HG03439 (cell line): ENCODE data around the gene SLC23A2.

Experiments
- ATAC-seq: cut with Tn5 transposase; IDR thresholded peaks from one replicate; pipeline ENCODE4 v1.9.1; 2021; ENCODE audit warnings: mild to moderate bottlenecking, moderate library complexity; ENCODE audit not compliant: unreplicated experiment

SLC23A2 gene

DNA sequence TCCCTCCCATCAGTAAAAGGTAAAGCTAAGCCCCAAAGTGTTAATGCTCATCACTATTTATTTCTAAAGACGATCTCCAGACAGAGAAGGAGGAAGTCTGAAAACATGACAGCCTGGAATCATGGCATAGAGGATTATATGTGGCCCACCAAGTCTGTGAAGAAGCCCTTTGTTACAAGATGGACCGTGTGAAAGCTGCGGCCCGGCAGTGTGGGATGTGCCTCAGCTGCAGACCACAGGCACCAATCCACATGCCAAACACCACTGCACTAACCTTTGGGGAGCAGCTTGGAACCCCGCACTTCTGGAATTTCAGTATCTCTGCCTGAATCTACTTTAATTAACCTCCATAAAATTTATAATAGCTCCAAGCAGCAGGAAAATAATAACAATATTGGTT lies 90.4 kb downstream of the SLC23A2 start:
- ATAC-seq, result no peak

DNA sequence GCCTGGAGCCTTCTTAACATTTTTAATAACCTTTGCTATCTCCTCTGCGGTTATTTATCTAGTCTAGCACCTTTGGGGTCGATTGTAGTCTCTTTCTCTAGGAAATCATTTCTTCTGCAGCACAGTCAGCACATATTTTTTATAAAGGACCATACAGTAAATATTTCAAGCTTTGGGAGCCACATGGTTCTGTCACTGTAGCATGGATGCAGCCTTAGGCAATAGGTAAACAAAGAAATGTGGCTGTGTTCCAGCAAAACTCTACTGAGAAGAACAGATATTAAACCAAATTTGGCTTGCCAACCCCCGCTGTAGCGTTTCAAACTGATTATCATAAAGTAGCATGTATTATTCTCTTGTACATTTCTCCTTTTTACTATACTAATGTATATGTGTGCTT lies 95.7 kb downstream of the SLC23A2 start:
- no peak for ATAC-seq

DNA sequence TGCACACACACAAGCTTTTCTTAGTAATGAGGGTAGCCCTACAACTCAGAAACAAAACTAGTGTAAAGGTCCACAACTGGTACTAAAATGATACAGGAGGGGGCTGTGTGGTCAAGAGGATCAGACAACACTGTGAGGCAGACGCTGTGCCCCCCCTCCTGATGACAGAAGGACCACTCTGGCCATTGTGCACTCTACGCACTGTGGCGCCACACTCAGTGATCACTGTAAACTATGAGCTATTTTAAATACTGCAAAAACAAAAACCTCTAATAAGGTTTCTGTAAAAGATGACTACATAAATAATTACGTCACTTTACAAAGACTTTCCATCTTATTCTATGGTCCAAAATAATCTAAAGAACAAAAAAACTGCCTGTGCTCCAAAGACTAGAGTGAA lies 96.1 kb downstream of the SLC23A2 start:
- no peak for ATAC-seq

- ATAC-seq, result no peak
These were observed 97.0 kb downstream of the SLC23A2 start for GRCh38 chr20:4904127-4904860.

- no peak for ATAC-seq
These were observed 98.5 kb downstream of the SLC23A2 start for GRCh38 chr20:4902788-4903187.

GRCh38 chr20:4901031-4901818 lies 100.1 kb downstream of the SLC23A2 start:
- ATAC-seq, result no peak

DNA sequence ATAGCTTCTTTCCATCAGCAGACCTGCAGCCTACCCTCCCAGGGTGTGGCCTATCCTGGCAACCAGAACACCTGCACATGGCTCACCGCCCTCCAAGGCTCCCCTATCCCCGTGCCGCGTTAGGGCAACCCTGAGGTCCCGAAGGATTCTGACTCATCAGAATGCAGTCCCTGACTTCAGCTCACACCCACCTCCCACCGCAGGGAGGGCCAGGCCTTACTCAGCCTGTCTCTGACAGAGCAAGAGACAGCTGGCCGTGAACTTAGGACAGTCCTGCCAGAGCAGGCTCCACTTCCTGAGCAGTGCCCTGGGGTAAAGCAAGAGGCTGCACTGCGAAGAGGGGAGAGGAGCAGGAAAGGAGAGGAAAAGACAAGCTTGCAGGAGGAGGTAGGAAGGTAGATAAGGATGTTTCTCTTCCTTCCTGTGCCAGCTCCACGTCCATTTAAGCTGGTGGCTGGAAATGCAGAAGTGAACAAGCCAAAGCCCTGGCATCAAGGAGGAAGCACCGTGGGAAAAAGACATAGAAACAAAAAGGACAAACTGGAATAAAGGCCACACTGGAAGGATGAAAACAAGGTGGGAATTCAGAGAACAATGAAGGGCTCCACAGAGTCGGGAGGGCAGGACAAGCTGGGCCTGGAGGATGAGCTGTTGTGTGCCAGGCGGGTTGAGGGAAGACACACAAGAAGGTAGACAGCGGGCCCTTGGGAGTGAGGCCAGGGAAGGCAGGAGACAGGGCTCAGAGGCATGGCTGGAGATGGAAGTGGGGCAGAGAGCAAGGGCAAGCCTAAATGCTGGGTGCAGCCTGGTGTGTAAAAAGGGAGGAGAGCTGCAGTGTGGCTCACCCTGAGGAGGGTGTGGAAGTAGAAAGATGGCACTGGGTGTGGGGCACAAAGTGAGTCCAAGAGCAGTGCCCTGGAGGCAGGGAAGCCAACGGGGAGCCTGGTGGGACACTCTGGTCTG lies 102.7 kb downstream of the SLC23A2 start:
- ATAC-seq, result no peak

DNA sequence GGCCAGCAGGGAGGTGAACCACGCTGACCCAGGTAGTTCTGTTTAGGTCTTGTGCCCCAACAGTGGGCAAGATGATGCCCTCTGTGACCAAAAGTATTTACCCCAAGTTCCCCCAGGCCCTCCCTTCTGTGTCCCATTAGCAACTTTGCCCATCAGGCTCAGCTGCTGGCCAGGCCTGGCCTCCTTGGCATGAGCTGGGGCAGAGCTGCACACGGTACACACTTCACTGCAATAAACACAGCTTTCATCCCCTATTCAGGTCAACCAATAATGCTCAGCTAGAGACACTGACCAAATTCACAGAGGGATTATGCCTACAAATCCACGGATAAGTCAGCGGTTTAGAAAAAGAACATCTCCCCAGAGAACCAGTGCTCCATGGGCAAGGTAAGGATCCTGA lies 103.7 kb downstream of the SLC23A2 start:
- ATAC-seq, result no peak

DNA sequence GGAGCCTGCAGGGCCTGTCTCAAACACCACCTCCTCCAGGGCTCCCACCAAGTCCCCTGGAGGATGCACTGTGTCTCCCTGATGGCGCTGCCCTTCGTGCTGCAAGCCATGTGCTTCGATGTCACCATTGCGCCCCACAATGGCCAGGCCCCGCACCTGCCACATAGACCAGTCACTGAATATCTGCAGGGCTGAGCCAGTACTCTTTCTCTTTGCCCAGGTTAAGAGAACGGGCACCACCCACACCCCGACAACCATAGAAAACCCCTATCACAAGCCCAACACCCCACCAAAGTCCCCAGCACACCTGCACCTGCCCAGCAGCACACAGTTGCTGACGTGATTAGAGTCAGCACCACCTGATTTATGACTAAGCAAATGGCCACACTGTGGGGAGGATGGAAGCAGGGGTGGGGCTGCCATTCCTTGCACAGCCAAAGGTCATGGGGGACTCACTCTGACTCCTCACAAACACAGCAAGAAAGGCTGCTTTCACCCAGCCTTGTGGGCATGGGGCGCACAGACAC lies 104.3 kb downstream of the SLC23A2 start:
- no peak for ATAC-seq

GRCh38 chr20:4896119-4896702 lies 105.1 kb downstream of the SLC23A2 start:
- ATAC-seq, result no peak

- ATAC-seq, result no peak
These were observed 106.3 kb downstream of the SLC23A2 start for GRCh38 chr20:4894981-4895381.

- no peak for ATAC-seq
These were observed 106.9 kb downstream of the SLC23A2 start for GRCh38 chr20:4894409-4894808.

DNA sequence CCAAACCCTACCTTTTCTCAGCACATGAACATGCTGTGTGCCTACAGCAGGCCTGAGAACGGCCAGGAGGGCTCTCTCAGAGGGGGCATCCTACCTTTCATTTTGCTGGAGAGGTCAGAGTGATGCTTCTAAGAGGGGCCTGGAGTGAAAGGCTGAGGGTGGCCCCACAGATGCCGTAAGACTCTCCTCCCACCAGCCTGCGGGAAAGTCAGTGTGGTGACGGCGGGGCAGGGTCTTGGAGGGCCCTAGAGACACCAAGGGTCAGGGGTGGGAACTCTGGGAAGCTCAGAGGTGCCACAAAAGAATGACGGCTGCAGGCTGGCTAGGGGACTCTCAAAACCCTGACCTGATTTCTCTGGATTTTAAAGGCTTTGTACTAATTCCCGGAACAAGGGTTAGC lies 107.6 kb downstream of the SLC23A2 start:
- no peak for ATAC-seq

DNA sequence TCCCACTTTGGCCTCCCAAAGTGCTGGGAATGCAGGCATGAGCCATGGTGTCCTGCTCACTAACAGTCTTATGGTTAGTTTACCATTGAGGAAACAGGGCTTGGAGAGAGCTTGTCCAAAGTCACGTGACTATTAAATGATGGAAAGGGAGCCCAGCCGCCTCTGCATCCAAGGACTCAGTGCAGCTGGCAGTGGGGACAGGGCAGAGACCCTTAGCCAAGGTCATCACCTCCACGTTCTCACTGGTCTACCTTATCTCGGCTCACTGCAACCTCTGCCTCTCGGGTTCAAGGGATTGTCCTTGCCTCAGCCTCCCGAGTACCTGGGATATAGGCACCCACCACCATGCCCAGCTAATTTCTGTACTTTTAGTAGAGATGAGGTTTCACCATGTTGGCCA lies 109.3 kb downstream of the SLC23A2 start:
- ATAC-seq, result no peak

DNA sequence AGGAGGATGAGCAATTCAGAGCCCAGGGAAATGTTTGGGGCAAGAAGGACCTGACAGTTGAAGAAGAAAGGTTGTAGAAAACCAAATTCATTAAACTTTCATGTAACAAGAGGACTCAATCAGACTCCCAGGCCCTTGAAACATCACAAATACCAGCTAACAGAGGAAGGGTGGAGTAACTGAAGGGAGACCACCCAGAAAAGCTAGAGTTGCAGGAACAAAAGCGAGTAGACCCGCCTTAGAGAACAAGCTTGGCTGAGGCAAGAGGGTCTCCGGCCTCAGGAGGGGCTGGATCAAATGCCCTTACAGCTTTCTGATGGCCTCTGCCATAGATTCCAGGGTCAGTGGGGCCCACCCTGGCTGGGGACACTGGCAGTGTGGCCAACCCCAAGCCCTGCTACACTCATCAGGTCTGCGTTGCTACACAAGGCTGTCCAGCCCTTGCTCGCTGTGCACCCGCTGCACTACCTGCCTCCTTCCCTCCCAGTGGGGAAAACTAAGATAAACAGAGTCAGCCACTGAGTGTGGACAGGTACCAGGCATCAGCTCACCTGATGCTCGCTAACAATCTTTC lies 110.0 kb downstream of the SLC23A2 start:
- ATAC-seq, result no peak

DNA sequence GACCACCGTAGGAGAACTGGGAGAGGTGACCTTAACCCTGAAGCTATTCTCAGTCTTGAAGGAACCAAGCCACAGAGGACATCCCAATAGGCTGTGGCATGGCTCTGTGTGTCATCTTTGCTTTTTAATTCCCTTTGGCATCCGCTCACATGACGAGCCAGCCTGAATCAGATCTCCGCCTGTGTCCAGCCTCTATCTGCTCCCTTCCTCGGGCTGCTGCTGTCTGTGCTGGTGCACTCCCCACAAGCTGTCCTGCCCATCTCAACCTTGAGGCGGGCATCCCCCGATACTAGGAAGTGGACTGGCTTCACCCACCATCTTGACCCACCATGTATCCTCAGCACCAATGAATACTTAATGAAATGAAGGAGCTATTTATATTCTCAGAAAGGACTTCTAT lies 111.9 kb downstream of the SLC23A2 start:
- ATAC-seq, result no peak

DNA sequence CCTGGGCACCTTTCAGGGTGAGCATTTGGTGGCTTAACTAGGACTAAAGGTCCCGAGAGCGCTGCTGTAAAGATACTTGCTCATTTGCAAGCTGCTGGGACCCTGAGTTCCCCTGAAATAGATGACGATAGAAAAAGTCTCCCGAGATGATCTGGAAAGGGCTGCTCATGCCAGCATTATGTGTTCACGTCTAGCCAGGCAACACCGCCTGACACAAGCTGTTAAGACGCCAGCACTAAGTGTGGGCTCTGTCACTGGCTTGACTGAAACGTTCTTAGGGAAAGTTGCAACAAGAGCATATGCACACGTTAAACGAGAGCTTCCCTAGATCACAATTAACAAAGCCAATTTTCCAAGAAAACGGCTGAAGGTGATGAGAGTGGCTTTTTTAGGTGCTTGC lies 113.7 kb downstream of the SLC23A2 start:
- ATAC-seq, result no peak

- ATAC-seq, result no peak
These were observed 114.4 kb downstream of the SLC23A2 start for GRCh38 chr20:4886771-4887527.

DNA sequence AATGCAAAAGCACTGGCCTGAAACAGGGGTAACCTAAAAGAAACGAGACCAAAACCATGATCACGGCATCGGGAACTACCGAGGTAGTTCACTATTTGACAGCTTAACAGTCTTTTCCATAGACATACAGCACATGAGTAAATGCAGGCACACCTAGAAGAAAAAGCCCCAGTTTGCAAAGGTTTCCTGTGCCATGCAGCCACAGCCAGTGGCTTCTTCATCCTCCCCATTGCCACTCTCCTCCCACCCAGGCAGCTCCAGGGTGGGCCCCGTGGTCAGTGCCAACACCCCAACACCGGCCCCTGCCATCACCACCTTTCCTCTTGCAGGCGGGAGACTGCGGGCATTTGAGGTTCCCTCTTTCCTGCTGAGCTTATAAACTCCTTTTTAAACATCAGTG lies 115.4 kb downstream of the SLC23A2 start:
- ATAC-seq, result no peak

GRCh38 chr20:4883546-4883945 lies 117.8 kb downstream of the SLC23A2 start:
- no peak for ATAC-seq
